ENCODE measurements around the gene IGDCC3.
"Not testable (repeated sequence)": the region's sequence is repeated elsewhere in the genome, so short reads cannot be mapped to it uniquely, and the experiment has no call there.

The IGDCC3 gene

GRCh38 chr15:65405791-65406423 is 28.1 kb upstream of the IGDCC3 start:
- DNase-seq = no peak

- DNase-seq = no peak
Observed at GRCh38 chr15:65404186-65404872, 26.5 kb upstream of the IGDCC3 start.

GRCh38 chr15:65402961-65403360 is 25.2 kb upstream of the IGDCC3 start:
- no peak for DNase-seq

GRCh38 chr15:65401611-65402240 is 23.9 kb upstream of the IGDCC3 start:
- DNase-seq = peak in 1 of 2 experiments; percentile 13

GRCh38 chr15:65400760-65401610 is 23.2 kb upstream of the IGDCC3 start:
- DNase-seq = peak in 1 of 2 experiments; percentile 29

GRCh38 chr15:65399997-65400396 is 22.2 kb upstream of the IGDCC3 start:
- no peak for DNase-seq

- no peak for DNase-seq
Observed at GRCh38 chr15:65399001-65399706, 21.4 kb upstream of the IGDCC3 start.

- DNase-seq = not testable (repeated sequence)
Observed at GRCh38 chr15:65398486-65398885, 20.7 kb upstream of the IGDCC3 start.

- no peak for DNase-seq
Observed at GRCh38 chr15:65396965-65397317, 19.1 kb upstream of the IGDCC3 start.

- DNase-seq = no peak
Observed at GRCh38 chr15:65396283-65396964, 18.6 kb upstream of the IGDCC3 start.

GRCh38 chr15:65395567-65396202 is 17.9 kb upstream of the IGDCC3 start:
- DNase-seq = no peak

GRCh38 chr15:65394936-65395335 is 17.1 kb upstream of the IGDCC3 start:
- DNase-seq = no peak

GRCh38 chr15:65394280-65394789 is 16.5 kb upstream of the IGDCC3 start:
- no peak for DNase-seq

GRCh38 chr15:65393557-65393956 is 15.8 kb upstream of the IGDCC3 start:
- no peak for DNase-seq

- DNase-seq = no peak
Observed at GRCh38 chr15:65393091-65393490, 15.3 kb upstream of the IGDCC3 start.

- DNase-seq = no peak
Observed at GRCh38 chr15:65392368-65392767, 14.6 kb upstream of the IGDCC3 start.

GRCh38 chr15:65391732-65392131 is 13.9 kb upstream of the IGDCC3 start:
- DNase-seq = no peak

- no peak for DNase-seq
Observed at GRCh38 chr15:65390447-65390846, 12.6 kb upstream of the IGDCC3 start.

- DNase-seq = no peak
Observed at GRCh38 chr15:65389226-65389625, 11.4 kb upstream of the IGDCC3 start.

- no peak for DNase-seq
Observed at GRCh38 chr15:65388306-65389080, 10.7 kb upstream of the IGDCC3 start.

GRCh38 chr15:65386886-65387285 is 9.1 kb upstream of the IGDCC3 start:
- DNase-seq = no peak

All from NCI-H187 (cell line).